Neutrophil (primary cell): ENCODE measurements around the gene NKIRAS2.
"Not testable (repeated sequence)": the region's sequence is repeated elsewhere in the genome, so short reads cannot be mapped to it uniquely, and the experiment has no call there.

Experiments used
- H3K27ac ChIP-seq: fragments of 200-600 bp; sonication (generic); 2 replicates; pipeline ENCODE4 v1.5.1; 2016; ENCODE audit warnings: mild to moderate bottlenecking, moderate library complexity
- H3K27me3 ChIP-seq: fragments of 200-600 bp; sonication (generic); 2 replicates; pipeline ENCODE4 v1.6.0; 2016; ENCODE audit warnings: mild to moderate bottlenecking
- H3K36me3 ChIP-seq: fragments of 200-600 bp; sonication (generic); 2 replicates; pipeline ENCODE4 v1.5.1; 2017
- H3K4me1 ChIP-seq, 2 experiments: fragments of 200-600 bp in 1 of 2; sonication (generic) in 1 of 2; 1 replicate in 1 of 2; 2 replicates in 1 of 2; pipeline versions ENCODE4 v1.5.1 to v1.6.1; 2013 to 2016; ENCODE audit warnings: low read depth in 1 of 2, low read length in 1 of 2, mild to moderate bottlenecking in 1 of 2, moderate library complexity in 1 of 2; ENCODE audit not compliant: control insufficient read depth in 1 of 2, insufficient read depth in 1 of 2
- H3K4me3 ChIP-seq, 2 experiments: fragments of 200-600 bp in 1 of 2; sonication (generic) in 1 of 2; 1 replicate in 1 of 2; 2 replicates in 1 of 2; pipeline ENCODE4 v1.5.1; 2013 to 2016; ENCODE audit warnings: low read depth in 1 of 2, low read length in 1 of 2, mild to moderate bottlenecking in 1 of 2, moderate library complexity in 1 of 2
- H3K9me3 ChIP-seq: fragments of 200-600 bp; sonication (generic); 2 replicates; pipeline ENCODE4 v1.5.1; 2016
- CTCF ChIP-seq: fragments of 200-600 bp; sonication (generic); IDR thresholded peaks from 2 replicates; pipeline ENCODE4 v1.5.1; 2016; ENCODE audit warnings: antibody characterized with exemption

NKIRAS2 gene

GRCh38 chr17:42005166-42005565 lies 14.7 kb upstream of the NKIRAS2 start:
- peaks cover 7% of the 10 kb centered on the region for H3K36me3 ChIP-seq
- H3K27me3 ChIP-seq = no peaks in the 10 kb centered on the region
- H3K4me3 ChIP-seq = no peak overlapping the region
- H3K27ac ChIP-seq = no peak overlapping the region
- no peak for TF ChIP-seq CTCF
- peaks cover 34 to 45% of the 10 kb centered on the region in 2 experiments for H3K4me1 ChIP-seq
- H3K9me3 ChIP-seq = no peaks in the 10 kb centered on the region

- H3K9me3 ChIP-seq = no peaks in the 10 kb centered on the region
- no peak overlapping the region for H3K4me3 ChIP-seq
- H3K36me3 ChIP-seq = no peaks in the 10 kb centered on the region
- H3K27ac ChIP-seq = no peak overlapping the region
- H3K4me1 ChIP-seq = peaks cover 12 to 23% of the 10 kb centered on the region in 2 experiments
- TF ChIP-seq CTCF = no peak
- H3K27me3 ChIP-seq = no peaks in the 10 kb centered on the region
Measured at GRCh38 chr17:42009170-42009569, 10.7 kb upstream of the NKIRAS2 start.

- H3K27ac ChIP-seq = peak overlapping the region; percentile 38
- not testable (repeated sequence) for H3K36me3 ChIP-seq, H3K9me3 ChIP-seq, H3K27me3 ChIP-seq, H3K4me3 ChIP-seq
- H3K4me1 ChIP-seq = peaks cover 12 to 20% of the 10 kb centered on the region in 2 experiments
Measured at GRCh38 chr17:42010266-42010680, 9.6 kb upstream of the NKIRAS2 start.

- Histone ChIP-seq H3K27me3 (no peaks in the 10 kb centered on the region), H3K36me3 (no peaks in the 10 kb centered on the region), H3K9me3 (no peaks in the 10 kb centered on the region), H3K4me1 (peaks cover 17 to 24% of the 10 kb centered on the region in 2 experiments), H3K4me3 (no peak overlapping the region), H3K27ac (peak overlapping the region; percentile 38)
- no peak for TF ChIP-seq CTCF
Measured at GRCh38 chr17:42010898-42011516, 8.9 kb upstream of the NKIRAS2 start.

- H3K4me1 ChIP-seq = peaks cover 24 to 33% of the 10 kb centered on the region in 2 experiments
- H3K36me3 ChIP-seq, H3K4me3 ChIP-seq, H3K27me3 ChIP-seq, H3K27ac ChIP-seq, H3K9me3 ChIP-seq: not testable (repeated sequence)
Measured at GRCh38 chr17:42012363-42012762, 7.5 kb upstream of the NKIRAS2 start.

GRCh38 chr17:42013740-42014139 lies 6.2 kb upstream of the NKIRAS2 start:
- not testable (repeated sequence) for H3K36me3 ChIP-seq, H3K4me3 ChIP-seq, H3K27me3 ChIP-seq, H3K27ac ChIP-seq, H3K9me3 ChIP-seq
- peaks cover 35 to 43% of the 10 kb centered on the region in 2 experiments for H3K4me1 ChIP-seq

GRCh38 chr17:42016411-42016831 lies 3.5 kb upstream of the NKIRAS2 start:
- H3K36me3 ChIP-seq = peaks cover 1% of the 10 kb centered on the region
- H3K9me3 ChIP-seq = no peaks in the 10 kb centered on the region
- H3K4me3 ChIP-seq = peak overlapping the region; percentile 95 to 99
- peak overlapping the region; percentile 83 for H3K27ac ChIP-seq
- peaks cover 41 to 44% of the 10 kb centered on the region in 2 experiments for H3K4me1 ChIP-seq
- no peaks in the 10 kb centered on the region for H3K27me3 ChIP-seq
- TF ChIP-seq CTCF = no peak
